Dendritic cell treated with granulocyte-macrophage colony-stimulating factor and Interleukin-4, amounts not matched to agents 40 ng/mL and 50 ng/mL, for 4 days (primary cell): Measurements from ENCODE around the gene RFX7.
"Not testable (repeated sequence)": the region's sequence is repeated elsewhere in the genome, so short reads cannot be mapped to it uniquely, and the experiment has no call there.

Experiments used
- H3K27ac Mint-ChIP-seq: one replicate; pipeline ENCODE4 v1.8.0; 2022; ENCODE audit warnings: mild to moderate bottlenecking, mixed read lengths
- H3K27me3 Mint-ChIP-seq: one replicate; pipeline ENCODE4 v1.8.0; 2022; ENCODE audit warnings: mild to moderate bottlenecking, mixed read lengths
- H3K36me3 Mint-ChIP-seq: one replicate; pipeline ENCODE4 v1.8.0; 2022; ENCODE audit warnings: low read depth, mixed read lengths
- H3K4me1 Mint-ChIP-seq: one replicate; pipeline ENCODE4 v1.8.0; 2022; ENCODE audit warnings: low read depth, mixed read lengths
- H3K4me3 Mint-ChIP-seq: one replicate; pipeline ENCODE4 v1.8.0; 2022; ENCODE audit warnings: mild to moderate bottlenecking, moderate library complexity, mixed read lengths
- H3K9me3 Mint-ChIP-seq: one replicate; pipeline ENCODE4 v1.8.0; 2022; ENCODE audit warnings: mixed read lengths
- intact Hi-C: fragments of 100-400 bp; cut with micrococcal nuclease; formaldehyde crosslinking; loops from one replicate; pipeline ENCODE4 v1.15.0; 2022

Gene RFX7

DNA sequence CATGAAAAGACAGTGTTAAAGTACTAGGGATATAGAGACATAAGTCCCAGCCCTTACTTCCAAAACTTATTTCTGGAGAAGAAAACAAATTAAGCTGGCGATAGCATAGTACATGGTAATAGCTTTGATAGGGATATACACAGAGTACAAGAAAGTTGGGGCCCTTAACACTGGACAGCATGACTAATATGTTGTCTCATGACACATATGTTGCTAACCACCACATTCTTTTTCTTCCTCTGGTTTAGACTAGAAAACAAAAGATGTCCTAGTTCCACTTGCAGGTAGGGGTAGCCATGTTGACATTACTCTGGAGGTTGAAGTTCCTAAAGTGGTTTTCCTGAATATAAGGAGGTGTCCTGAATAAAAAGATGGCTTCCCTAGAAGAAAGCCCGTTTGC lies 75.3 kb downstream of the RFX7 start:
- H3K27ac Mint-ChIP-seq: no peak overlapping the region
- no peak overlapping the region for H3K4me3 Mint-ChIP-seq
- no peaks in the 10 kb centered on the region for H3K27me3 Mint-ChIP-seq
- no peaks in the 10 kb centered on the region for H3K9me3 Mint-ChIP-seq
- peaks cover 29% of the 10 kb centered on the region for H3K36me3 Mint-ChIP-seq
- H3K4me1 Mint-ChIP-seq: peaks cover 10% of the 10 kb centered on the region
- intact Hi-C loops: no loop called here

DNA sequence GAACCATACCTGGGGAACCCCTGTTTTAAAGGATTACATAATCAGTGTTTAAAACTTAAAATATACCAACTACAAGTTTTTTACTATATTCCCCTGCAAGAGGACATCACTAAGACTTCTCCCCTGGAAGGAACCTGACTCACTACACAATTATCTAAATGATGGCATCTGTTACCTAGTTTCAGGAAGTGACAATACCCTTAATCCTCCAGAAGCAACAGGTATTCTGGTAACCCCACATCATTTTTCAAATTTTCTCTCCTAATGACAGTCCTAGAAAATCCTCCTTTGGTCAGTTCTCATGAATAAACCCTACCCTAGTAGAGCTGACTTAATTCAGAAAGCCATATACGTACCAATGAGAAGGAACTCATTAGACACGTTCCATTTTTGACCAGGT lies 78.4 kb downstream of the RFX7 start:
- Mint-ChIP-seq H3K4me3 (no peak overlapping the region), H3K4me1 (no peaks in the 10 kb centered on the region), H3K36me3 (no peaks in the 10 kb centered on the region), H3K27me3 (no peaks in the 10 kb centered on the region), H3K27ac (no peak overlapping the region), H3K9me3 (no peaks in the 10 kb centered on the region)
- intact Hi-C loops: no loop called here

DNA sequence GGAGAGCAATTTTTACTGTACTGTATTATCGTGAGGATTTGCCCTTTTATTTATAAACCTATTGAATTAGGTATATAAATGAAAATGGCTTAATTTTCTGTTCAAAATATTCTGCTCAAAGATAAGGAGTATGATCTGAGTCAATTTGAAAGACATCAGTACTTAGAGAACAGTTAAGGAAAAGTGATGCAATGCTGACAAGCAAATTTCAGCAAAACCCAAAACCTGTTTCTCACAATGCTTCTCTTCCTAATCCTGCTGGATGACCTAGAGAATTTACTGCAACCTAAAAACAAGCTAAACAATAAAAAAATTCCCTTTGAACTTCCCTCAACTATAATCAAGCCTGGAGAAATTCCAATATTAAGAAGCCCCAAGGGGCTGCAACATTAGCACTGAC lies 82.7 kb downstream of the RFX7 start:
- Mint-ChIP-seq H3K27ac (no peak overlapping the region), H3K27me3 (no peaks in the 10 kb centered on the region), H3K36me3 (no peaks in the 10 kb centered on the region), H3K4me1 (no peaks in the 10 kb centered on the region), H3K9me3 (no peaks in the 10 kb centered on the region), H3K4me3 (no peak overlapping the region)
- intact Hi-C loops: no loop called here

DNA sequence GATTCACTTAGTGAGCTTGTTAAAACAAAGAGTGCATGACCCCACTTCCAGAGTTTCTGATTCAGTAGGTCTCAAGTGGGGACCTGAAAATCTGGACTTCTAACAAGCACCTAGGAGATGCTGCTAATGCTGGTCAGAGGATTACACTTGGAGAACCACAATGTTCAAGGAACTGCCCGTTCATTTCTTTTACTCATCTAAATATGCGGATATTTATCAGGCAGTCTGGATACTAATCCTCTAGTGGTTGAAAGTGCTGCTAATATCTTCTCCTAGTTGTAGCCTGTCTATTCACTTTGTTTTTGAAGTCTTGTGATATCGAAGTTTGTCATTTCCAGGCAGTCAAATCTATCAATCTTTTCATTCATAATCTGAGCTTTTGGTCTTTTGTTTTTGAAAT lies 86.8 kb downstream of the RFX7 start:
- H3K36me3 Mint-ChIP-seq: peaks cover 18% of the 10 kb centered on the region
- no peaks in the 10 kb centered on the region for H3K4me1 Mint-ChIP-seq
- H3K27me3 Mint-ChIP-seq: no peaks in the 10 kb centered on the region
- no peak overlapping the region for H3K27ac Mint-ChIP-seq
- no peak overlapping the region for H3K4me3 Mint-ChIP-seq
- intact Hi-C loops: no loop called here
- H3K9me3 Mint-ChIP-seq: peaks cover 34% of the 10 kb centered on the region

DNA sequence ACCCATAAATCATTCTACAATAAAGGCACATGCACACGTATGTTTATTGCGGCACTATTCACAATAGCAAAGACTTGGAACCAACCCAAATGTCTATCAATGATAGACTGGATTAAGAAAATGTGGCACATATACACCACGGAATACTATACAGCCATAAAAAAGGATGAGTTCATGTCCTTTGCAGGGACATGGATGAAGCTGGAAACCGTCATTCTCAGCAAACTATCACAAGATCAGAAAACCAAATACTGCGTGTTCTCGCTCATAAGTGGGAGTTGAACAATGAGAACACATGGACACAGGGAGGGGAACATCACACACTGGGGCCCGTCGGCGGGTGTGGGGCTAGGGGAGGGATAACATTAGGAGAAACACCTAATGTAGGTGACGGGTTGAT lies 88.4 kb downstream of the RFX7 start:
- H3K27ac Mint-ChIP-seq, intact Hi-C loops, H3K4me3 Mint-ChIP-seq, H3K4me1 Mint-ChIP-seq, H3K27me3 Mint-ChIP-seq: not testable (repeated sequence)
- Mint-ChIP-seq H3K9me3 (peaks cover 50% of the 10 kb centered on the region), H3K36me3 (peaks cover 26% of the 10 kb centered on the region)

DNA sequence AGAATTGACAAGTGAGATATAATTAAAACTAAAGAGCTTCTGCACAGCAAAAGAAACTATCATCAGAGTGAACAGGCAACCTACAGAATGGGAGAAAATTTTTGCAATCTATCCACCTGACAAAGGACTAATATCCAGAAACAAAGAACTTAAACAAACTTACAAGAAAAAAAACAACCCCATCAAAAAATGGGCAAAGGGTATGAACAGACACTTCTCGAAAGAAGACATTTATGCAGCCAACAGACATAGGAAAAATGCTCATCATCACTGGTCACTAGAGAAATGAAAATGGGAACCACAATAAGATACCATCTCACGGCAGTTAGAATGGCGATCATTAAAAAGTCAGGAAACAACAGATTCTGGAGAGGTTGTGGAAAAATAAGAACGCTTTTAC lies 88.9 kb downstream of the RFX7 start:
- H3K27ac Mint-ChIP-seq, H3K4me3 Mint-ChIP-seq, intact Hi-C loops, H3K27me3 Mint-ChIP-seq, H3K4me1 Mint-ChIP-seq: not testable (repeated sequence)
- peaks cover 52% of the 10 kb centered on the region for H3K9me3 Mint-ChIP-seq
- peaks cover 28% of the 10 kb centered on the region for H3K36me3 Mint-ChIP-seq

DNA sequence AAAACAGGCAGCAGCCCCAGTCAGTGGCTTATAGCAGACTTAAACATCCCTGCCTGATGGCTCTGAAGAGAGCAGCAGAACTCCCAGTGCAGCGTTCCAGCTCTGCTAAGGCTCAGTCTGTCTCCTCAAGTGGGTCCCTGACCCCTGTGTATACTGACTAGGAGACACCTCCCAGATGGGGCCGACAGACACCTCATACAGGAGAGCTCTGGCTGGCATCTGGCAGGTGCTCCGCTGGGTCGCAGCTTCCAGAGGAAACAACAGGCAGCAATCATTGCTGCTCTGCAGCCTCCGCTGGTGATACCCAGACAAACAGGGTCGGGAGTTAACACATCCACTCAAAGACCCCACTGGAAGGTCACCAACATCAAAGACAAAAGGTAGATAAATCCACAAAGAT lies 93.5 kb downstream of the RFX7 start:
- H3K36me3 Mint-ChIP-seq: peaks cover 42% of the 10 kb centered on the region
- no peak overlapping the region for H3K4me3 Mint-ChIP-seq
- peaks cover 50% of the 10 kb centered on the region for H3K9me3 Mint-ChIP-seq
- no peaks in the 10 kb centered on the region for H3K27me3 Mint-ChIP-seq
- H3K4me1 Mint-ChIP-seq: peaks cover 6% of the 10 kb centered on the region
- no peak overlapping the region for H3K27ac Mint-ChIP-seq
- intact Hi-C loops: no loop called here

DNA sequence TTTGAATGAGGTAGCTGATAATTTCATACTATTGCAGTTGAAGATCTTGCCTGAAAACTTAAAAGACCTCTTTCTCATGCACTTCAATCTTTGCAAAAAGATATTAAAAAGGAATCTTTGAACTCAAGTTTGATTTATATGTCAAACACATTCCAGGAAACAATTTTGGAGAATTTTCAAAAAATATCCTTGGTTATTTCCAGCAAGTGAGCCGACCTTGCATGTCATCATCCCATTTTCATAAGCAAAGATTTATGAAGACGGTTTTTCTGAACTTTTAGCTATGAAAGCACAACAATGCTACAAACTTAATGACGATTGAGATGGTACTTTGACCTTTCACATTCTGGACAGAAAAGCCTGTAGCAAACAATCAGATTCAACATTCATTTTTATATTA lies 95.6 kb downstream of the RFX7 start:
- no peak overlapping the region for H3K27ac Mint-ChIP-seq
- intact Hi-C loops: no loop called here
- peaks cover 6% of the 10 kb centered on the region for H3K4me1 Mint-ChIP-seq
- peaks cover 39% of the 10 kb centered on the region for H3K36me3 Mint-ChIP-seq
- no peaks in the 10 kb centered on the region for H3K27me3 Mint-ChIP-seq
- peaks cover 30% of the 10 kb centered on the region for H3K9me3 Mint-ChIP-seq
- no peak overlapping the region for H3K4me3 Mint-ChIP-seq

DNA sequence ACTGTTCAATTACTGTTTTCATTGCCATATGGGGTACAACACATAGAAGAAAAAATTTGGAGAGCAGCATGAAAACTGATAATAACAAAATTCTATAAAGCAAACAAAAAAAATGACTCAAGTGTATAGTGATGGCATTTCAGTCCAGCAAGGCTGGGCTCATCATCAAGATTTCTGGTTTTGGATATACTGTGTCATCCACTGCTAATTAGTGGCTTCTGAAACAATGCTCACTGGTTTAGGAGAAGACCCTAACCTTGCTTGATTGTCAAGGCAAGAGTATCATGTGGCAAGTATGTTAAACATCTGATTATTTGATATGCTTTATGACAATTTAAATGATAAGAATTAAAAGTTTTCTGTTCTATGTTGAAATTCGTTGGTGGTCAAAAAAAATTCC lies 96.9 kb downstream of the RFX7 start:
- intact Hi-C loops: no loop called here
- Mint-ChIP-seq H3K4me1 (peaks cover 6% of the 10 kb centered on the region), H3K27me3 (no peaks in the 10 kb centered on the region), H3K36me3 (peaks cover 43% of the 10 kb centered on the region), H3K27ac (no peak overlapping the region), H3K4me3 (no peak overlapping the region), H3K9me3 (peaks cover 17% of the 10 kb centered on the region)

DNA sequence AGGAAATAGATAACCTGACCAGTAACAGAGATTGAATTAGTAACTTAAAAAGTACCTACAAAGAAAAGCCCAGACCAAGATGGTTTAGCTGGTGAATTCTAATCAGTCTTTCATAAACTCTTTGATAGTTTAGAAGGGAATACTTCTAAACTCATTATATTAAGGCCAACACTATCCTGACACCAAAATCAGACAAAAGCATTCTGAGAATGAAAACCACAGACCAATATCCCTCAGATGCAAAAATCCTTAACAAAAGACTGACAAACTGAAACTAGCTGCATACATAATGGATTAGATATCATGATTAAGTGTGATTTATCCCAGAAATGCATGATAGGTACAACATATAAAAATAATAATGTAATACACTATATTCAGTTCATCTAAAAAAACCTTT lies 115.6 kb downstream of the RFX7 start:
- Mint-ChIP-seq H3K27ac (no peak overlapping the region), H3K4me3 (no peak overlapping the region), H3K9me3 (peaks cover 52% of the 10 kb centered on the region), H3K27me3 (no peaks in the 10 kb centered on the region), H3K4me1 (no peaks in the 10 kb centered on the region), H3K36me3 (peaks cover 72% of the 10 kb centered on the region)
- intact Hi-C loops: no loop called here

DNA sequence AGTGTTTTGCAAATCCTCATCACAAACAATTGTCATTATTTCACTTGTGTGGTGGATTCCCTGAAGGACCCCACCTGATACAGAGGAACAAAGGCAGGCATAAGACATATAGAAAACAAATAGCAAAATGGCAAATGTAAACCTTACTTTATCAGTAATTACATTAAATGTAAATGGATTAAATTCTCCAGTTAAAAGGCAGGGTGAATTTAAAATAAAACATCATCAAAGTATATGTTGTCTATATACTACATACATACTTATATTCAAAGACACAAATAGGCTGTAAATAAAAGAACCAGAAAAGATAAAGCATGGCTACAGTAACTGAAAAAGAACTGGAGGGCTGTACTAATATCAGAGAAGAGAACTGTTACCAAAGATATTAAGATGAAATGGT lies 117.3 kb downstream of the RFX7 start:
- no peaks in the 10 kb centered on the region for H3K4me1 Mint-ChIP-seq
- no peak overlapping the region for H3K4me3 Mint-ChIP-seq
- no peak overlapping the region for H3K27ac Mint-ChIP-seq
- intact Hi-C loops: no loop called here
- no peaks in the 10 kb centered on the region for H3K27me3 Mint-ChIP-seq
- peaks cover 86% of the 10 kb centered on the region for H3K36me3 Mint-ChIP-seq
- H3K9me3 Mint-ChIP-seq: peaks cover 69% of the 10 kb centered on the region

DNA sequence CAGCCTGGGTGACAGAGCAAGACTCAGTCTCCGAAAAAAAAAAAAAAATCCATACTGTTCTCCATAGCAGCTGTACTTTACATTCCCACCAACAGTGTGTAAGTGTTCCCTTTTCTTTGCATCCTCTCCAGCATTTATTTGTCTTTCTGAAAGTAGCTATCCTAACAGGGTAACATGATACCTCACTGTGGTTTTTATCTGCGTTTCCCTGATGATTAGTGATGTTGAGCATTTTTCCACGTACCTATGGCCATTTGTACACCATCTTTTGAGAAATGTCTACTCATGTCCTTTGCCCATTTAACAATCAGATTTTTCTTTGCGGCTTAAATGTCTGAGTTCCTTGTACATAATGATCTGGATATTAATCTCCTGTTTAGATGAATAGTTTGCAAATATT lies 119.3 kb downstream of the RFX7 start:
- Mint-ChIP-seq H3K27ac (no peak overlapping the region), H3K9me3 (peaks cover 83% of the 10 kb centered on the region), H3K4me3 (no peak overlapping the region), H3K27me3 (no peaks in the 10 kb centered on the region), H3K4me1 (no peaks in the 10 kb centered on the region), H3K36me3 (peaks cover 76% of the 10 kb centered on the region)
- intact Hi-C loops: loop anchor here (5.0 kb wide), 1 partner anchor 48 kb away; no protein-coding TSS in a partner anchor

DNA sequence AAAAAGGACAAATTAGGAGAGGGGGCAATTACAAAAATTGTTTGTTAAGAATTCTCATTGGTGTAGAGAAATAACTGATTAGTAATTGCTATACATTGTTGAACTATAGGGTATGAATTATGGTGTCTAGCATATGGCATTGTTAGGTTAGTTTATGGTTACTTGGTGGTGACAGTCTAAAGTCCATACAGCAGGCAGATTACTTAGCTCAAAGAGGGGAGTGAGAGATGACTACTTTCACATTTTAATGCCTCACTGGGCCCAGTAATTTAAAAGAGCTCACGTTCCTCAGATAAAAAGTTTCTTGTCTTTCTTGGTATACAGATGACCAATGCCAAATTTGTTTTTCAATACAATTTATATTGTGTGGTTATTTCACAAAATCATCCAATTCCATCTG lies 137.8 kb downstream of the RFX7 start:
- Mint-ChIP-seq H3K27ac (no peak overlapping the region), H3K9me3 (no peaks in the 10 kb centered on the region), H3K36me3 (peaks cover 13% of the 10 kb centered on the region), H3K4me1 (no peaks in the 10 kb centered on the region), H3K27me3 (no peaks in the 10 kb centered on the region), H3K4me3 (no peak overlapping the region)
- intact Hi-C loops: no loop called here

DNA sequence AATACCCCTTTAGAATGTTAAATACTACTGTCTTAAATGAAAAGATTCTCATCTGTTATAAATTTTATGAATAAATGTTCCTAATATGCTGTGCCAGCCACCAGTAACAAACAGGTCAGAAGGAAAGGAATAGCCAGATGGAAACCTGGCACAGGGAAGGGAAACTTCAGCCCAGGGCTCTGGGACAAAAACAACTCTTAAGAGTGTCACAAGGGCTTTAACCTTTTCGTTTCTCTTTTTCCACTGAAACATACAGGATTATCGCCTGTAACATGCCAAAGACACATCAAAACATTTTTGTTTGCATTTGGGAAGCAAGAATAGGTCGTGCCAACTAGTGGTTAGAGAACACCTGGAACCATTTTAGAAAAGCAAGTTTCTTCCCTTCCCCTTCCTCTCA lies 141.2 kb downstream of the RFX7 start:
- H3K4me3 Mint-ChIP-seq: no peak overlapping the region
- no peaks in the 10 kb centered on the region for H3K9me3 Mint-ChIP-seq
- no peaks in the 10 kb centered on the region for H3K27me3 Mint-ChIP-seq
- no peak overlapping the region for H3K27ac Mint-ChIP-seq
- intact Hi-C loops: no loop called here
- no peaks in the 10 kb centered on the region for H3K4me1 Mint-ChIP-seq
- peaks cover 8% of the 10 kb centered on the region for H3K36me3 Mint-ChIP-seq

DNA sequence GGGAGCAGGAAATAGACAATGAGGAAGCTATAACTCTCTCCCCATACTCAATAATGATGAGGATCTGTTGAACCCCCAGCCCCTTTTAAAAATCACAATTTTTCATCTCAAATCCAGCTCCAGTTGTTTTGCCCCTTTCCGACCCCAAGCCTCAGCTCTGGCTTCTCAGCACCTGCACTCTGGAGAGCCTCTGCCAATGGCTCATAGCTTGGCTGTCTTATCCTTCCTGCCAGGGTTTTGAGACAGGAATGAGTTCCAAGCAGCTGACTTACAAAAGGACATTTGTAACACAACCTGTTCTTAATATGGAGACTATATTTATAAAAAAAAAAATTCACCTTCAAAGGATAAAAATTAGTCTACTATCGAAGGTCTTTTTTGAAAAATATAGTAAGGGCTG lies 144.4 kb downstream of the RFX7 start:
- Mint-ChIP-seq H3K36me3 (peaks cover 36% of the 10 kb centered on the region), H3K4me3 (no peak overlapping the region), H3K9me3 (no peaks in the 10 kb centered on the region), H3K27me3 (no peaks in the 10 kb centered on the region), H3K4me1 (no peaks in the 10 kb centered on the region), H3K27ac (no peak overlapping the region)
- intact Hi-C loops: no loop called here
